ENCODE data around the gene FAF2. TPM values are rescaled to one million over a fixed set of nuclear protein-coding genes. Genes with fewer than 3 reads are reported as not detected.

Gene FAF2
- total RNA-seq, 4 donors from 2014 or later, result 21.2 to 27.3 (median 23.9) TPM

GRCh38 chr5:176538230-176538988 is 90.2 kb downstream of the FAF2 start:
- Histone ChIP-seq H3K36me3 (no peaks in the 10 kb centered on the region), H3K27me3 (no peaks in the 10 kb centered on the region), H3K4me1 (peaks cover 46 to 66% (median 61%) of the 10 kb centered on the region in 4 donors), H3K4me3 (peak overlapping the region; percentile 89 to 99 (median 94)), H3K27ac (replicated peaks in 1 of 4) (peak overlapping the region; percentile 94 to 100 (median 98)), H3K9me3 (no peaks in the 10 kb centered on the region)
- intact Hi-C loops (cut with DNase I), result no loop called here
- TF ChIP-seq POLR2AphosphoS5 (IDR thresholded peaks at IDR 0.05), result no peak
- no peak for TF ChIP-seq POLR2A (IDR thresholded peaks at IDR 0.05; ENCODE audit: low read depth)
- TF ChIP-seq EP300 (IDR thresholded peaks at IDR 0.05), result no peak
- TF ChIP-seq, protein P1, sequence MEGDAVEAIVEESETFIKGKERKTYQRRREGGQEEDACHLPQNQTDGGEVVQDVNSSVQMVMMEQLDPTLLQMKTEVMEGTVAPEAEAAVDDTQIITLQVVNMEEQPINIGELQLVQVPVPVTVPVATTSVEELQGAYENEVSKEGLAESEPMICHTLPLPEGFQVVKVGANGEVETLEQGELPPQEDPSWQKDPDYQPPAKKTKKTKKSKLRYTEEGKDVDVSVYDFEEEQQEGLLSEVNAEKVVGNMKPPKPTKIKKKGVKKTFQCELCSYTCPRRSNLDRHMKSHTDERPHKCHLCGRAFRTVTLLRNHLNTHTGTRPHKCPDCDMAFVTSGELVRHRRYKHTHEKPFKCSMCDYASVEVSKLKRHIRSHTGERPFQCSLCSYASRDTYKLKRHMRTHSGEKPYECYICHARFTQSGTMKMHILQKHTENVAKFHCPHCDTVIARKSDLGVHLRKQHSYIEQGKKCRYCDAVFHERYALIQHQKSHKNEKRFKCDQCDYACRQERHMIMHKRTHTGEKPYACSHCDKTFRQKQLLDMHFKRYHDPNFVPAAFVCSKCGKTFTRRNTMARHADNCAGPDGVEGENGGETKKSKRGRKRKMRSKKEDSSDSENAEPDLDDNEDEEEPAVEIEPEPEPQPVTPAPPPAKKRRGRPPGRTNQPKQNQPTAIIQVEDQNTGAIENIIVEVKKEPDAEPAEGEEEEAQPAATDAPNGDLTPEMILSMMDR (IDR thresholded peaks at IDR 0.05), result no peak
- 24% methylated on average over 13 of the region's 13 CpGs for WGBS
- DNase-seq (ENCODE audit: extremely low spot score), result no peak

GRCh38 chr5:176538989-176539384 is 90.8 kb downstream of the FAF2 start:
- Histone ChIP-seq H3K9me3 (no peaks in the 10 kb centered on the region), H3K27ac (replicated peaks in 1 of 4) (peak overlapping the region; percentile 94 to 100 (median 98)), H3K36me3 (no peaks in the 10 kb centered on the region), H3K4me3 (no peak overlapping the region), H3K4me1 (peaks cover 44 to 64% (median 61%) of the 10 kb centered on the region in 4 donors), H3K27me3 (no peaks in the 10 kb centered on the region)
- TF ChIP-seq POLR2A (IDR thresholded peaks at IDR 0.05; ENCODE audit: low read depth), result no peak
- TF ChIP-seq, protein P1 (IDR thresholded peaks at IDR 0.05), result no peak
- TF ChIP-seq POLR2AphosphoS5 (IDR thresholded peaks at IDR 0.05), result no peak
- no peak for TF ChIP-seq EP300 (IDR thresholded peaks at IDR 0.05)
- intact Hi-C loops (cut with DNase I), result no loop called here
- DNase-seq (ENCODE audit: extremely low spot score), result no peak
- WGBS, result 37% methylated on average over 5 of the region's 5 CpGs

DNA sequence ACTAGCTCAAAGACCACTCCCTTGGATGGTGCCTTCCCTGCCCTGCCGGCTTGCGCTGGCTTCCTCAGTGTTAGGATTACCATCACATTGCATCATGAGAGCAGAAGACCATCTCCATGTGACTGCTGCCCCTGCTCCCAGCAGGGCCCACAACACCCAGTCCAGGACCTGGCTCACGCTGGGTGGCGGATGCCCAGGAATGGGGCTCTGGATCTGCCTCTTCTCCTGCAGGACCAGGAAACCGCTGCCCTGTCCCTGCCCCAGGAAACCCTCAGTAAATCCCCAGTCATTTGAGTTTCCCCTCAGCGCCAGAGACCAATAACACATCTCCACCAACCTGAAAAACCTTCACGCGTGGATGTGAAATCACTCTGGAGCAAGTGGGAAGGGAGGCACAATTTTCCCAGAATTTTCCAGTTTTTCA is 92.3 kb downstream of the FAF2 start:
- no peak for DNase-seq (ENCODE audit: extremely low spot score)
- H3K36me3 ChIP-seq, result no peaks in the 10 kb centered on the region
- H3K4me3 ChIP-seq, result no peak overlapping the region
- H3K27me3 ChIP-seq, result no peaks in the 10 kb centered on the region
- no peaks in the 10 kb centered on the region for H3K9me3 ChIP-seq
- H3K27ac ChIP-seq (replicated peaks in 1 of 4), result no peak overlapping the region
- no peak for TF ChIP-seq POLR2AphosphoS5 (IDR thresholded peaks at IDR 0.05)
- TF ChIP-seq, protein P1 (IDR thresholded peaks at IDR 0.05), result no peak
- TF ChIP-seq EP300 (IDR thresholded peaks at IDR 0.05), result no peak
- TF ChIP-seq POLR2A (IDR thresholded peaks at IDR 0.05; ENCODE audit: low read depth), result no peak
- intact Hi-C loops (cut with DNase I), result loop anchor here (5.0 to 10.0 kb wide), 3 partner anchors 93 to 126 kb away; partner anchors contain the start of genes CLTB, FAF2 and TSPAN17
- H3K4me1 ChIP-seq, result peaks cover 31 to 62% (median 60%) of the 10 kb centered on the region in 4 donors
- WGBS, result 79% methylated on average over 7 of the region's 8 CpGs

GRCh38 chr5:176540956-176541337 is 92.8 kb downstream of the FAF2 start:
- H3K27me3 ChIP-seq, result no peaks in the 10 kb centered on the region
- no peak for DNase-seq (ENCODE audit: extremely low spot score)
- H3K4me3 ChIP-seq, result no peak overlapping the region
- no peaks in the 10 kb centered on the region for H3K9me3 ChIP-seq
- no peak for TF ChIP-seq POLR2A (IDR thresholded peaks at IDR 0.05; ENCODE audit: low read depth)
- TF ChIP-seq EP300 (IDR thresholded peaks at IDR 0.05), result no peak
- TF ChIP-seq POLR2AphosphoS5 (IDR thresholded peaks at IDR 0.05), result no peak
- TF ChIP-seq, protein P1 (IDR thresholded peaks at IDR 0.05), result no peak
- H3K4me1 ChIP-seq, result peaks cover 26 to 61% (median 57%) of the 10 kb centered on the region in 4 donors
- peak overlapping the region; percentile 90 to 93 (median 90) for H3K27ac ChIP-seq (replicated peaks in 1 of 4)
- intact Hi-C loops (cut with DNase I), result loop anchor here (5.0 to 10.0 kb wide), 3 partner anchors 94 to 126 kb away; partner anchors contain the start of genes CLTB, FAF2 and TSPAN17
- WGBS, result 94% methylated on average over 8 of the region's 8 CpGs
- no peaks in the 10 kb centered on the region for H3K36me3 ChIP-seq
